ENCODE data around the gene MIA2.
"Not testable (repeated sequence)": the region's sequence is repeated elsewhere in the genome, so short reads cannot be mapped to it uniquely, and the experiment has no call there.

MIA2 gene

GRCh38 chr14:39341126-39341525 is 107.4 kb downstream of the MIA2 start:
- not testable (repeated sequence) for DNase-seq (ENCODE audit: low spot score)

- DNase-seq (ENCODE audit: low spot score): no peak
These were observed 109.1 kb downstream of the MIA2 start for GRCh38 chr14:39342768-39343167.

GRCh38 chr14:39343614-39344013 is 109.9 kb downstream of the MIA2 start:
- no peak for DNase-seq (ENCODE audit: low spot score)

GRCh38 chr14:39350866-39351265 is 117.2 kb downstream of the MIA2 start:
- no peak for DNase-seq (ENCODE audit: low spot score)

GRCh38 chr14:39351708-39352107 is 118.0 kb downstream of the MIA2 start:
- DNase-seq (ENCODE audit: low spot score): no peak

- not testable (repeated sequence) for DNase-seq (ENCODE audit: low spot score)
These were observed 125.4 kb downstream of the MIA2 start for GRCh38 chr14:39359069-39359468.

GRCh38 chr14:39360316-39360715 is 126.6 kb downstream of the MIA2 start:
- no peak for DNase-seq (ENCODE audit: low spot score)

- DNase-seq (ENCODE audit: low spot score): not testable (repeated sequence)
These were observed 127.8 kb downstream of the MIA2 start for GRCh38 chr14:39361556-39361955.

- DNase-seq (ENCODE audit: low spot score): no peak
These were observed 130.8 kb downstream of the MIA2 start for GRCh38 chr14:39364509-39364908.

- DNase-seq (ENCODE audit: low spot score): no peak
These were observed 131.6 kb downstream of the MIA2 start for GRCh38 chr14:39365354-39365753.

- DNase-seq (ENCODE audit: low spot score): no peak
These were observed 133.0 kb downstream of the MIA2 start for GRCh38 chr14:39366460-39367386.

- DNase-seq (ENCODE audit: low spot score): no peak
These were observed 133.7 kb downstream of the MIA2 start for GRCh38 chr14:39367387-39367751.

GRCh38 chr14:39368261-39368959 is 134.7 kb downstream of the MIA2 start:
- DNase-seq (ENCODE audit: low spot score): peak; percentile 19

- DNase-seq (ENCODE audit: low spot score): no peak
These were observed 135.3 kb downstream of the MIA2 start for GRCh38 chr14:39369029-39369428.

- DNase-seq (ENCODE audit: low spot score): no peak
These were observed 136.7 kb downstream of the MIA2 start for GRCh38 chr14:39370415-39370814.

- DNase-seq (ENCODE audit: low spot score): no peak
These were observed 138.9 kb downstream of the MIA2 start for GRCh38 chr14:39372656-39373055.

GRCh38 chr14:39374851-39375250 is 141.1 kb downstream of the MIA2 start:
- no peak for DNase-seq (ENCODE audit: low spot score)

- no peak for DNase-seq (ENCODE audit: low spot score)
These were observed 143.1 kb downstream of the MIA2 start for GRCh38 chr14:39376667-39377403.

GRCh38 chr14:39381366-39381765 is 147.7 kb downstream of the MIA2 start:
- no peak for DNase-seq (ENCODE audit: low spot score)

GRCh38 chr14:39382463-39382862 is 148.7 kb downstream of the MIA2 start:
- no peak for DNase-seq (ENCODE audit: low spot score)

GRCh38 chr14:39383026-39383660 is 149.4 kb downstream of the MIA2 start:
- no peak for DNase-seq (ENCODE audit: low spot score)

GRCh38 chr14:39383741-39384140 is 150.0 kb downstream of the MIA2 start:
- no peak for DNase-seq (ENCODE audit: low spot score)

Data from HuH-7 (cell line).